Neural progenitor cell (in vitro differentiated cells): Measurements from ENCODE around the gene SCN8A. TPM values are rescaled to one million over a fixed set of nuclear protein-coding genes. Genes with fewer than 3 reads are reported as not detected.
A peak's percentile ranks its signal among the peaks of the same experiment; 100 is the strongest.

Source experiments
- DNase-seq: peaks from one replicate; pipeline ENCODE4 v3.0.0-alpha.2; 2016; ENCODE audit warnings: low spot score
- H2AFZ ChIP-seq: fragments of 200-600 bp; sonication (generic); replicated peaks from 2 replicates; pipeline ENCODE4 v1.6.1; 2016; ENCODE audit warnings: antibody characterized with exemption
- H3F3A ChIP-seq: fragments of 200-600 bp; sonication (generic); 2 replicates; pipeline ENCODE4 v1.6.1; 2016; ENCODE audit warnings: antibody characterized with exemption, low read depth
- H3K27ac ChIP-seq: fragments of 200-600 bp; sonication (generic); 2 replicates; pipeline ENCODE4 v1.5.1; 2016; ENCODE audit warnings: mild to moderate bottlenecking
- H3K27me3 ChIP-seq: fragments of 200-600 bp; sonication (generic); 2 replicates; pipeline ENCODE4 v1.6.1; 2016; ENCODE audit warnings: mild to moderate bottlenecking, moderate library complexity
- H3K36me3 ChIP-seq: fragments of 200-600 bp; sonication (generic); 2 replicates; pipeline ENCODE4 v1.5.1; 2016
- H3K4me1 ChIP-seq: fragments of 200-600 bp; sonication (generic); 2 replicates; pipeline ENCODE4 v1.6.1; 2016; ENCODE audit warnings: mixed run types
- H3K4me2 ChIP-seq: fragments of 200-600 bp; sonication (generic); 2 replicates; pipeline ENCODE4 v1.6.1; 2016
- H3K4me3 ChIP-seq: fragments of 200-600 bp; sonication (generic); 2 replicates; pipeline ENCODE4 v1.5.1; 2016
- H3K79me2 ChIP-seq: fragments of 200-600 bp; sonication (generic); 2 replicates; pipeline ENCODE4 v1.6.1; 2016; ENCODE audit warnings: low read depth
- H3K9ac ChIP-seq: fragments of 200-600 bp; sonication (generic); 2 replicates; pipeline ENCODE4 v1.6.1; 2016
- H3K9me3 ChIP-seq: fragments of 200-600 bp; sonication (generic); 2 replicates; pipeline ENCODE4 v1.5.1; 2016; ENCODE audit warnings: low read depth
- H4K20me1 ChIP-seq: fragments of 200-600 bp; sonication (generic); 2 replicates; pipeline ENCODE4 v1.6.1; 2016; ENCODE audit warnings: low read depth
- H3K27ac Mint-ChIP-seq: 3 replicates; pipeline ENCODE4 v1.8.0; 2021; ENCODE audit warnings: mixed read lengths
- H3K27me3 Mint-ChIP-seq: 2 replicates; pipeline ENCODE4 v1.8.0; 2022; ENCODE audit warnings: low read depth, mild to moderate bottlenecking, inconsistent platforms, moderate library complexity, mixed read lengths; ENCODE audit not compliant: insufficient read depth
- H3K36me3 Mint-ChIP-seq: 3 replicates; pipeline ENCODE4 v1.8.0; 2021; ENCODE audit warnings: mixed read lengths
- H3K4me1 Mint-ChIP-seq: 3 replicates; pipeline ENCODE4 v1.8.0; 2021; ENCODE audit warnings: mixed read lengths
- H3K4me3 Mint-ChIP-seq: 3 replicates; pipeline ENCODE4 v1.8.0; 2021; ENCODE audit warnings: mild to moderate bottlenecking, moderate library complexity, mixed read lengths
- H3K9me3 Mint-ChIP-seq: 3 replicates; pipeline ENCODE4 v1.8.0; 2020; ENCODE audit warnings: mixed read lengths
- EZH2 ChIP-seq: fragments of 200-600 bp; sonication (generic); IDR thresholded peaks from 2 replicates; pipeline ENCODE4 v1.6.1; 2017; ENCODE audit warnings: antibody characterized with exemption, mild to moderate bottlenecking, moderate library complexity
- EZH2phosphoT487 ChIP-seq: fragments of 200-600 bp; sonication (generic); IDR thresholded peaks from 2 replicates; pipeline ENCODE4 v1.6.1; 2017; ENCODE audit warnings: antibody characterized with exemption
- total RNA-seq: library from RNA; depleted of rRNA; stranded (reverse); fragments of >200 nt; gene quantifications from 2 replicates; pipeline ENCODE4 v1.2.3, GENCODE V29; 2015; ENCODE audit warnings: low replicate concordance
- TF ChIP-seq, protein P1 (sequence below): fragments of 200-600 bp; sonication (generic); IDR thresholded peaks from 2 replicates; pipeline ENCODE4 v1.5.1; 2017; ENCODE audit warnings: antibody characterized with exemption, mild to moderate bottlenecking

The SCN8A gene
- total RNA-seq, 1 donor from 2014 or later, result 14.2 TPM

DNA sequence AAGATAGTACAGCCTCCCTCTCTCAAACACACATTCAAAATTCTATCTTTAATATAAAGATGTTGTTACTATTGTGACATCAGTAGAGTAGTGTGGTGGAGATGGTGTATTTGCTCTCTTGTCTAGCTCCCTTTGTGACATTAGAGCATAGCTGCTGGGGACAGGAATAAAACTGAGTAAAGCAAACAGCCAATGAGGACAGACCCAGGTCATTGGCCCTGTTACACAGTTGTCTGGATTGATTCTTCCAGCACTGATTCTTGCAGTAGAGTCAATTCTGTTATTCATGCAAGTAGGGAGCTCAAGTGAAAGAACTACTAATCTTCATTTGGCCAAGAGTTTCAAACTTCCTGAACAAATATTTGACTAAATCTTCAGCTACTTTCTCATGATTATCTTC lies 72.4 kb downstream of the SCN8A start:
- H3K4me1 Mint-ChIP-seq, result peaks cover 37% of the 10 kb centered on the region
- Histone ChIP-seq H3K9me3 (no peaks in the 10 kb centered on the region), H4K20me1 (no peaks in the 10 kb centered on the region), H3K4me2 (no peak overlapping the region), H3K4me1 (peaks cover 23% of the 10 kb centered on the region), H3K27ac (no peak overlapping the region), H3K4me3 (no peak overlapping the region), H3K36me3 (no peaks in the 10 kb centered on the region), H2AFZ (no peak overlapping the region), H3K79me2 (peaks cover under 1% of the 10 kb centered on the region), H3K9ac (no peak overlapping the region), H3F3A (peaks cover 13% of the 10 kb centered on the region), H3K27me3 (no peaks in the 10 kb centered on the region)
- no peak for DNase-seq
- H3K27me3 Mint-ChIP-seq, result no peaks in the 10 kb centered on the region
- TF ChIP-seq, protein P1, sequence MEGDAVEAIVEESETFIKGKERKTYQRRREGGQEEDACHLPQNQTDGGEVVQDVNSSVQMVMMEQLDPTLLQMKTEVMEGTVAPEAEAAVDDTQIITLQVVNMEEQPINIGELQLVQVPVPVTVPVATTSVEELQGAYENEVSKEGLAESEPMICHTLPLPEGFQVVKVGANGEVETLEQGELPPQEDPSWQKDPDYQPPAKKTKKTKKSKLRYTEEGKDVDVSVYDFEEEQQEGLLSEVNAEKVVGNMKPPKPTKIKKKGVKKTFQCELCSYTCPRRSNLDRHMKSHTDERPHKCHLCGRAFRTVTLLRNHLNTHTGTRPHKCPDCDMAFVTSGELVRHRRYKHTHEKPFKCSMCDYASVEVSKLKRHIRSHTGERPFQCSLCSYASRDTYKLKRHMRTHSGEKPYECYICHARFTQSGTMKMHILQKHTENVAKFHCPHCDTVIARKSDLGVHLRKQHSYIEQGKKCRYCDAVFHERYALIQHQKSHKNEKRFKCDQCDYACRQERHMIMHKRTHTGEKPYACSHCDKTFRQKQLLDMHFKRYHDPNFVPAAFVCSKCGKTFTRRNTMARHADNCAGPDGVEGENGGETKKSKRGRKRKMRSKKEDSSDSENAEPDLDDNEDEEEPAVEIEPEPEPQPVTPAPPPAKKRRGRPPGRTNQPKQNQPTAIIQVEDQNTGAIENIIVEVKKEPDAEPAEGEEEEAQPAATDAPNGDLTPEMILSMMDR, result no peak
- TF ChIP-seq EZH2, result no peak
- TF ChIP-seq EZH2phosphoT487, result no peak
- no peak overlapping the region for H3K27ac Mint-ChIP-seq
- no peak overlapping the region for H3K4me3 Mint-ChIP-seq
- H3K36me3 Mint-ChIP-seq, result peaks cover 20% of the 10 kb centered on the region
- peaks cover 1% of the 10 kb centered on the region for H3K9me3 Mint-ChIP-seq

DNA sequence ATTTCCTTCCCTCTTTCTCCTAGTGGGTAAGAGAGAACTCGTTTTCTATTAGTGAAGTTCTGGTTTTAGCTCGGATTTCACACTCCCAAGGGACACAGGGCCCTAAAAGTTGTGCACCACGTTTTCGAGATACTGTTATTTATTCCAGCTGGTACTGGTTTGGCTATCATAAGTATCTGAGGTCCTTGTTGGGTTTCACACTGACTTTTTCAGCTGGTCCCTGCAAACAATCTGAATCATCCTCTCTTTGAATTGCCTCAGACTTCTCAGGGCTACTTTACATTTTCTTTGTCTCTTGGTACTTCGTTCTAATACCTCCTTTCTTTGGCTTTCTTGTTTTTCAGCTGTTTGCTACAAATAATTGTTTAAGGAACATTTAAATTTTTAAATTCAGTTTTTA lies 75.7 kb downstream of the SCN8A start:
- Mint-ChIP-seq H3K27me3 (peaks cover 2% of the 10 kb centered on the region), H3K4me1 (peaks cover 19% of the 10 kb centered on the region), H3K36me3 (peaks cover 20% of the 10 kb centered on the region), H3K9me3 (no peaks in the 10 kb centered on the region), H3K4me3 (no peak overlapping the region), H3K27ac (no peak overlapping the region)
- H3K9me3 ChIP-seq, result no peaks in the 10 kb centered on the region
- no peaks in the 10 kb centered on the region for H3K79me2 ChIP-seq
- H3K27ac ChIP-seq, result peak overlapping the region; percentile 78
- H3K27me3 ChIP-seq, result no peaks in the 10 kb centered on the region
- peaks cover 13% of the 10 kb centered on the region for H3F3A ChIP-seq
- H3K36me3 ChIP-seq, result no peaks in the 10 kb centered on the region
- TF ChIP-seq, protein P1, result no peak
- TF ChIP-seq EZH2, result no peak
- no peak for TF ChIP-seq EZH2phosphoT487
- H2AFZ ChIP-seq, result peak overlapping the region; percentile 8
- H3K4me3 ChIP-seq, result no peak overlapping the region
- peaks cover 15% of the 10 kb centered on the region for H3K4me1 ChIP-seq
- DNase-seq, result peak; percentile 26
- H3K4me2 ChIP-seq, result peak overlapping the region; percentile 65
- no peaks in the 10 kb centered on the region for H4K20me1 ChIP-seq
- no peak overlapping the region for H3K9ac ChIP-seq

DNA sequence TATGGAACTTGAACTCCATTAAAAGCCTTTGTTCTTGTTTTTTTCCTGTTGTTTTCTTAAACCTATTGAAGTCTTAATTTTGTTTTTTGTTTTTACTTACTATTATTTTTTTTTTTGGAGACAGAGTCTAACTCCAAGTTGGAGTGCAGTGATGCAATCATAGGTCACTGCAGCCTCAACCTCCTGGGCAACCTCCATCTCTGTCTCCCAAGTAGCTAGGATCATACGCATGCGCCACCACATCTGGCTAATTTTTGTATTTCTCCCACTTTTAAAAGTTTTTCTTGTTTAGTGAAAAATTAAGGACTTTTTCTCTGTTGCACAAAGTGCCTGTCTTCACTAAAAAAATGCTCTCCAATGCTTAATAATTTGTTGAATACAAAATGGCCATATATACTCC lies 76.2 kb downstream of the SCN8A start:
- Mint-ChIP-seq H3K4me1 (peaks cover 14% of the 10 kb centered on the region), H3K4me3 (no peak overlapping the region), H3K27me3 (peaks cover 2% of the 10 kb centered on the region), H3K36me3 (peaks cover 20% of the 10 kb centered on the region), H3K27ac (no peak overlapping the region), H3K9me3 (no peaks in the 10 kb centered on the region)
- no peak for TF ChIP-seq EZH2phosphoT487
- no peaks in the 10 kb centered on the region for H3K79me2 ChIP-seq
- no peak overlapping the region for H3K4me2 ChIP-seq
- no peaks in the 10 kb centered on the region for H3K27me3 ChIP-seq
- H3K27ac ChIP-seq, result peak overlapping the region; percentile 78
- DNase-seq, result no peak
- no peaks in the 10 kb centered on the region for H3K9me3 ChIP-seq
- H4K20me1 ChIP-seq, result no peaks in the 10 kb centered on the region
- H3K9ac ChIP-seq, result no peak overlapping the region
- H3K36me3 ChIP-seq, result no peaks in the 10 kb centered on the region
- H3F3A ChIP-seq, result peaks cover 13% of the 10 kb centered on the region
- no peak overlapping the region for H2AFZ ChIP-seq
- H3K4me3 ChIP-seq, result no peak overlapping the region
- H3K4me1 ChIP-seq, result peaks cover 15% of the 10 kb centered on the region

DNA sequence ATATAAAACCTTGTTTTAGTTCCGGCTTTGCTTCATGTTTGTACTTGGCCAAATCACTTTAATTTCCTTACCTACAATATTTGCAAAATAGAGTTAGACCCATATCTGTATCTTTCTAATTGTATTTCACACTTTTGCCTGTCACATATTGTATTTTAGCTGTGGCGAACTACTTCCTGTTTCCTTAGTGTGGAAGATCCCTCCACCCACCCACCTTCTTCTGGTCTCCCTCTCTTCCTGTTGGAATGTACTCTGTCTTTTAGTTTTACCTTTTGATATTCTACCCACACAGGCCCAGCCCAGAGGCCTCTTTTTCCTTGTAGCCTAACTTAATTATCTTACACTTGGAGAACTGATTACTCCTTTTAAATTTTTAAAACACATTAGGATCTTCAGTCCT lies 78.2 kb downstream of the SCN8A start:
- Histone ChIP-seq H3K4me3 (no peak overlapping the region), H3F3A (peaks cover 13% of the 10 kb centered on the region), H3K9me3 (no peaks in the 10 kb centered on the region), H3K27ac (no peak overlapping the region), H3K4me2 (no peak overlapping the region), H3K36me3 (no peaks in the 10 kb centered on the region), H3K9ac (no peak overlapping the region), H4K20me1 (no peaks in the 10 kb centered on the region), H2AFZ (no peak overlapping the region), H3K27me3 (no peaks in the 10 kb centered on the region), H3K79me2 (no peaks in the 10 kb centered on the region), H3K4me1 (peaks cover 15% of the 10 kb centered on the region)
- H3K36me3 Mint-ChIP-seq, result peaks cover 9% of the 10 kb centered on the region
- TF ChIP-seq, protein P1, result no peak
- TF ChIP-seq EZH2 (no peak), EZH2phosphoT487 (no peak)
- H3K4me1 Mint-ChIP-seq, result peaks cover 12% of the 10 kb centered on the region
- H3K27me3 Mint-ChIP-seq, result peaks cover 2% of the 10 kb centered on the region
- no peak overlapping the region for H3K27ac Mint-ChIP-seq
- no peak for DNase-seq
- H3K9me3 Mint-ChIP-seq, result no peaks in the 10 kb centered on the region
- H3K4me3 Mint-ChIP-seq, result no peak overlapping the region
